Spleen (tissue), 7 donors: ENCODE results near the gene MMP17.

Experiments
- POLR2A ChIP-seq, 3 donors: fragments of 450-650 bp; IDR thresholded peaks; one replicate each; pipeline ENCODE4 v1.5.1; 2017; ENCODE audit warnings: antibody characterized with exemption in 3 of 3, mild to moderate bottlenecking in 1 of 3
- POLR2AphosphoS5 ChIP-seq, 3 donors: sonication (generic); formaldehyde crosslinking; IDR thresholded peaks; one replicate each; pipeline ENCODE4 v1.5.1; 2017; ENCODE audit warnings: antibody characterized with exemption in 3 of 3
- TF ChIP-seq, protein P1 (sequence below), 11 experiments: fragments of 200-600 bp in 7 of 11; fragments of 450-650 bp in 4 of 11; sonication (generic) in 4 of 11; IDR thresholded peaks in 8 of 11; conservative IDR thresholded peaks in 3 of 11; 1 replicate in 7 of 11; 2 replicates in 4 of 11; pipeline versions ENCODE4 v1.4.0 to v1.8.0; 2016 to 2021; ENCODE audit warnings: antibody characterized with exemption in 11 of 11, inconsistent platforms in 4 of 11, mild to moderate bottlenecking in 1 of 11
- donor health status: DM: no; HTN: no; CAD: no; lungs with moderate emphysema.
- donor health status: DM: no; HTN: no; CAD: no.
- donor health status: DM: no; HTN: no; CAD: no.

DNA sequence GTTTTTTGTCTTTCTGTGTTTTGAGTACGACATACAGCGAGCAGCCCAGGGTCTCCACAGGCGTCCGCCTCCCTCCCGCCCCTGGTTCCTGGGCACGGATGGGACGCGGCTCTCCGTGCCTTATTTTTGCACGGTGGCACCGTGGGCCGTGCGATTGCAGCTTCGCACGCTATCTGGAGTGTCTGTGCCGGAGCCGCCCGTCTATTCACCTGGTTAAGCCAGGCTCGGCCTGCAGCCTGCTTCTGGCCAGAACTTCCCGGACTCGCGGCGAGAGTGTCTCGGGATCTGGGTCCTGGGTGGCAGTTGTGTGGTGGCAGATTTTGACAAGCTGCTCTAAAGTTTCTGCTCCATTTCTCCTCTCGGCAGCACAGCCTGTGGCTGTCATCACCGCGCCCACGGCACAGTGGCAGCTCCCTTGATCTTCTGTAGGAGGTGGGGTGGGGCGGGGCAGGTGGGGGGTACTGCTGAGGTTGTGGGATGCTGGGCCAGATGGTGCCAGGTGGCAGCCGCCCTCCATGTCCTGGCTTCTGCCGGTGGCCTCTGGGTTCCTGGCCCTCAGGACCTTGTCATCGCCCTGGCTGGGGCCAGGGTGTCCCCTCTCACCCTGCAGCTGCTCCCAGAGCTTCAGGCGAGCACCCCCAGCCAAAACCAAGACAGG is 2.9 kb downstream of the MMP17 start:
- TF ChIP-seq, protein P1, sequence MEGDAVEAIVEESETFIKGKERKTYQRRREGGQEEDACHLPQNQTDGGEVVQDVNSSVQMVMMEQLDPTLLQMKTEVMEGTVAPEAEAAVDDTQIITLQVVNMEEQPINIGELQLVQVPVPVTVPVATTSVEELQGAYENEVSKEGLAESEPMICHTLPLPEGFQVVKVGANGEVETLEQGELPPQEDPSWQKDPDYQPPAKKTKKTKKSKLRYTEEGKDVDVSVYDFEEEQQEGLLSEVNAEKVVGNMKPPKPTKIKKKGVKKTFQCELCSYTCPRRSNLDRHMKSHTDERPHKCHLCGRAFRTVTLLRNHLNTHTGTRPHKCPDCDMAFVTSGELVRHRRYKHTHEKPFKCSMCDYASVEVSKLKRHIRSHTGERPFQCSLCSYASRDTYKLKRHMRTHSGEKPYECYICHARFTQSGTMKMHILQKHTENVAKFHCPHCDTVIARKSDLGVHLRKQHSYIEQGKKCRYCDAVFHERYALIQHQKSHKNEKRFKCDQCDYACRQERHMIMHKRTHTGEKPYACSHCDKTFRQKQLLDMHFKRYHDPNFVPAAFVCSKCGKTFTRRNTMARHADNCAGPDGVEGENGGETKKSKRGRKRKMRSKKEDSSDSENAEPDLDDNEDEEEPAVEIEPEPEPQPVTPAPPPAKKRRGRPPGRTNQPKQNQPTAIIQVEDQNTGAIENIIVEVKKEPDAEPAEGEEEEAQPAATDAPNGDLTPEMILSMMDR (IDR thresholded peaks at IDR 0.05 in 8 of 11, conservative IDR thresholded peaks at IDR 0.05 in 3 of 11), result no peak
- TF ChIP-seq POLR2A (IDR thresholded peaks at IDR 0.05) (no peak), POLR2AphosphoS5 (IDR thresholded peaks at IDR 0.05) (no peak)
